K562 (cell line): ENCODE measurements around the gene ARHGEF38. TPM values are rescaled to one million over a fixed set of nuclear protein-coding genes. Genes with fewer than 3 reads are reported as not detected.

Source experiments
- ATAC-seq: fragments of 200-7000 bp; cut with Tn5 transposase; 3 replicates; pipeline ENCODE4 v1.9.1; 2020; ENCODE audit warnings: moderate library complexity
- BruUV-seq: library from RNA; stranded (reverse); fragments of 400-500 nt; replicated peaks from 2 replicates; lab custom pipeline; 2021; lab: Mats Ljungman, UMichigan
- CTCF ChIA-PET: fragments of 300-600 bp; formaldehyde crosslinking; extraction: SDS; loops from one replicate; lab custom pipeline; 2021; ENCODE audit warnings: low intra/inter-chr PET ratio; lab: Yijun Ruan, JAX
- POLR2A ChIA-PET: fragments of 300-600, 350-650 bp; sonication (Branson Sonifier 250); formaldehyde crosslinking; extraction: SDS; loops from one replicate; lab custom pipeline; 2021; ENCODE audit warnings: antibody characterized with exemption, inconsistent platforms; lab: Yijun Ruan, JAX
- DNase-seq, 4 experiments: peaks; one replicate each; pipeline versions ENCODE4 v3.0.0 to v3.0.0-alpha.2; 2011 to 2018; ENCODE audit warnings: low spot score in 3 of 4, mixed read lengths in 3 of 4; ENCODE audit errors: extremely low read depth in 1 of 4
- FAIRE-seq: peaks from 2 replicates; lab custom pipeline; 2011; peaks lifted over from hg19 to GRCh38; lab: Jason Lieb, UNC
- H2AFZ ChIP-seq: 2 replicates; pipeline ENCODE4 v1.6.0; 2011; ENCODE audit warnings: low read depth, low read length, control low read depth, inconsistent platforms
- H3K27ac ChIP-seq: fragments of 200-600 bp; 3 replicates; pipeline ENCODE4 v1.8.0; 2011; ENCODE audit warnings: low read depth, mild to moderate bottlenecking, control low read depth, inconsistent platforms, low read length, moderate library complexity, mixed read lengths; ENCODE audit errors: extremely low read depth
- H3K27me3 ChIP-seq, 2 experiments: fragments of 300-600 bp in 1 of 2; 2 replicates in 1 of 2; 3 replicates in 1 of 2; pipeline versions ENCODE4 v1.6.0 to v1.8.0; 2011; ENCODE audit warnings: inconsistent platforms in 2 of 2, low read length in 2 of 2, mild to moderate bottlenecking in 1 of 2, mixed read lengths in 1 of 2, moderate library complexity in 1 of 2; ENCODE audit not compliant: control insufficient read depth in 2 of 2, insufficient read depth in 2 of 2
- H3K36me3 ChIP-seq: fragments of 300-600 bp; 3 replicates; pipeline ENCODE4 v1.8.0; 2011; ENCODE audit warnings: mild to moderate bottlenecking, low read length, inconsistent platforms; ENCODE audit not compliant: control insufficient read depth, insufficient read depth
- H3K4me1 ChIP-seq, 2 experiments: fragments of 200-600 bp in 1 of 2; replicated peaks in 1 of 2; 2 replicates in 1 of 2; 3 replicates in 1 of 2; pipeline versions ENCODE4 v1.5.1 to v1.8.0; 2011; ENCODE audit warnings: inconsistent platforms in 2 of 2, low read length in 2 of 2, mild to moderate bottlenecking in 1 of 2, mixed read lengths in 1 of 2, moderate library complexity in 1 of 2; ENCODE audit not compliant: control insufficient read depth in 2 of 2, insufficient read depth in 2 of 2
- H3K4me2 ChIP-seq: 2 replicates; pipeline ENCODE4 v1.6.1; 2011; ENCODE audit warnings: low read length, control low read depth, inconsistent platforms, mixed read lengths; ENCODE audit not compliant: insufficient read depth
- H3K4me3 ChIP-seq: fragments of 200-600 bp; sonication (generic), shearing (Covaris generic); 2 replicates; pipeline ENCODE4 v1.5.1; 2016; ENCODE audit warnings: control low read depth, inconsistent platforms
- H3K79me2 ChIP-seq: fragments of 200-600 bp; 3 replicates; pipeline ENCODE4 v1.8.0; 2011; ENCODE audit warnings: low read length, inconsistent platforms; ENCODE audit not compliant: control insufficient read depth, insufficient read depth
- H3K9ac ChIP-seq, 2 experiments: 2 replicates each; pipeline versions ENCODE4 v1.6.0 to v1.6.1; 2011; ENCODE audit warnings: low read depth in 2 of 2, low read length in 2 of 2, control low read depth in 1 of 2, inconsistent platforms in 1 of 2, mild to moderate bottlenecking in 1 of 2, mixed read lengths in 1 of 2; ENCODE audit not compliant: insufficient read depth in 1 of 2
- H3K9me1 ChIP-seq: one replicate; pipeline ENCODE4 v1.6.0; 2011; ENCODE audit warnings: inconsistent platforms, mild to moderate bottlenecking, low read length, moderate library complexity; ENCODE audit not compliant: control insufficient read depth, insufficient read depth
- H3K9me3 ChIP-seq: replicated peaks from 2 replicates; pipeline ENCODE4 v1.5.1; 2011; ENCODE audit warnings: low read depth, low read length, inconsistent platforms; ENCODE audit not compliant: control insufficient read depth, insufficient read depth
- H4K20me1 ChIP-seq: replicated peaks from 2 replicates; pipeline ENCODE4 v1.6.1; 2011; ENCODE audit warnings: low read length, inconsistent platforms, mixed read lengths; ENCODE audit not compliant: control insufficient read depth, insufficient read depth
- BHLHE40 ChIP-seq: IDR thresholded peaks from 2 replicates; pipeline ENCODE4 v1.6.1; 2011; ENCODE audit warnings: low read length, improper control_type of control experiment
- CLOCK ChIP-seq: fragments of 250-450 bp; sonication (Bioruptor Pico); IDR thresholded peaks from 2 replicates; pipeline ENCODE4 v1.4.0; 2020; ENCODE audit warnings: mild to moderate bottlenecking, moderate library complexity, borderline replicate concordance
- ELF2 ChIP-seq: fragments of 250-450 bp; sonication (Bioruptor Pico); IDR thresholded peaks from 2 replicates; pipeline ENCODE4 v1.5.0; 2021; ENCODE audit warnings: mild to moderate bottlenecking
- ETV5 ChIP-seq: sonication (generic); formaldehyde crosslinking; IDR thresholded peaks from 2 replicates; pipeline ENCODE4 v1.4.0; 2020; ENCODE audit warnings: low read depth, mild to moderate bottlenecking, missing genetic modification reagents
- EWSR1 ChIP-seq: fragments of 450-650 bp; IDR thresholded peaks from 2 replicates; pipeline ENCODE4 v1.6.1; 2018; ENCODE audit warnings: borderline replicate concordance, mild to moderate bottlenecking, low read depth, moderate library complexity; ENCODE audit not compliant: partially characterized antibody
- FOXK1 ChIP-seq: sonication (generic); formaldehyde crosslinking; IDR thresholded peaks from 2 replicates; pipeline ENCODE4 v1.8.0; 2022; ENCODE audit warnings: missing genetic modification reagents, mild to moderate bottlenecking, borderline replicate concordance
- MXI1 ChIP-seq: IDR thresholded peaks from 2 replicates; pipeline ENCODE4 v1.6.1; 2011; ENCODE audit warnings: low read depth, mild to moderate bottlenecking, improper control_type of control experiment, low read length
- PCBP1 ChIP-seq: fragments of 200-400 bp; formaldehyde crosslinking; IDR thresholded peaks from 2 replicates; pipeline ENCODE4 v1.6.1; 2018; ENCODE audit warnings: mild to moderate bottlenecking, low read depth, low read length; ENCODE audit not compliant: poor library complexity, severe bottlenecking
- RBM17 ChIP-seq: fragments of 200-400 bp; formaldehyde crosslinking; IDR thresholded peaks from 2 replicates; pipeline ENCODE4 v1.6.1; 2017; ENCODE audit warnings: low read depth, mild to moderate bottlenecking, low read length, borderline replicate concordance
- RCOR1 ChIP-seq, 2 experiments: IDR thresholded peaks; 2 replicates each; pipeline ENCODE4 v1.6.1; 2012; ENCODE audit warnings: low read depth in 2 of 2, low read length in 2 of 2, borderline replicate concordance in 1 of 2, improper control_type of control experiment in 1 of 2
- SETDB1 ChIP-seq: IDR thresholded peaks from one replicate; pipeline ENCODE4 v1.6.1; 2012; ENCODE audit warnings: low read length, control low read depth, inconsistent platforms
- SREBF1 ChIP-seq: fragments of 150-350 bp; IDR thresholded peaks from 2 replicates; pipeline ENCODE4 v1.6.1; 2014; ENCODE audit warnings: antibody characterized with exemption, low read depth, low read length, borderline replicate concordance
- ZNF3 ChIP-seq: fragments of 250-450 bp; sonication (Bioruptor Pico); IDR thresholded peaks from 2 replicates; pipeline ENCODE4 v1.5.0; 2021; ENCODE audit warnings: mild to moderate bottlenecking, moderate library complexity
- ZNF717 ChIP-seq: fragments of 250-450 bp; sonication (Bioruptor Pico); IDR thresholded peaks from 2 replicates; pipeline ENCODE4 v1.5.0; 2021
- WGBS: fragments of 100-300 bp; shearing (Covaris generic); methylation state at CpG from one replicate; pipeline ENCODE4 v1.1.6; 2016; ENCODE audit warnings: low coverage, mixed read lengths; ENCODE audit not compliant: insufficient coverage; ENCODE audit errors: missing lambda C conversion rate; 5-methylcytosine and 5-hydroxymethylcytosine counted together
- in situ Hi-C: fragments of 300-500 bp; cut with MboI; formaldehyde crosslinking; loops from 4 replicates; pipeline ENCODE4 v1.15.0; 2018; ENCODE audit warnings: inconsistent platforms, mixed read lengths
- intact Hi-C: fragments of 100-400 bp; cut with micrococcal nuclease; formaldehyde crosslinking; loops from 2 replicates; pipeline ENCODE4 v1.14.2; 2022
- polyA plus RNA-seq, 8 experiments: library from polyadenylated mRNA; depleted of rRNA in 4 of 8; stranded (reverse) in 5 of 8; unstranded in 3 of 8; fragments of >200 nt; fragmentation: Nextera tagmentation in 2 of 8; fragmentation: Illumina TruSeq in 1 of 8; extraction: Ambion mirVana in 2 of 8; extraction: Trizol in 1 of 8; gene quantifications; 2 replicates each; pipeline versions ENCODE4 v1.2.1 to v1.2.3, GENCODE V29; 2011 to 2014; ENCODE audit warnings: inconsistent platforms in 1 of 8, missing spikeins in 1 of 8
- total RNA-seq, 7 experiments: library from RNA; depleted of rRNA in 6 of 7; stranded (reverse); fragments of >200 nt in 6 of 7; fragmentation: Illumina TruSeq in 2 of 7; extraction: Trizol in 2 of 7; gene quantifications; 2 replicates each; pipeline versions ENCODE4 v1.2.1 to v1.2.3, GENCODE V29; 2011 to 2021; ENCODE audit warnings: low replicate concordance in 1 of 7
- TF ChIP-seq, protein P1 (sequence below): fragments of 450-650 bp; conservative IDR thresholded peaks from 2 replicates; pipeline ENCODE4 v1.6.1; 2016; ENCODE audit warnings: missing genetic modification characterization, low read depth, mild to moderate bottlenecking, control low read depth, missing compliant biosample characterization

The ARHGEF38 gene
- total and polyA plus RNA-seq, 9 of the 15 experiments (the other 6 are each of a cell fraction or from before 2014, with no cell fraction given), result 0.17 TPM; not detected in 8

DNA sequence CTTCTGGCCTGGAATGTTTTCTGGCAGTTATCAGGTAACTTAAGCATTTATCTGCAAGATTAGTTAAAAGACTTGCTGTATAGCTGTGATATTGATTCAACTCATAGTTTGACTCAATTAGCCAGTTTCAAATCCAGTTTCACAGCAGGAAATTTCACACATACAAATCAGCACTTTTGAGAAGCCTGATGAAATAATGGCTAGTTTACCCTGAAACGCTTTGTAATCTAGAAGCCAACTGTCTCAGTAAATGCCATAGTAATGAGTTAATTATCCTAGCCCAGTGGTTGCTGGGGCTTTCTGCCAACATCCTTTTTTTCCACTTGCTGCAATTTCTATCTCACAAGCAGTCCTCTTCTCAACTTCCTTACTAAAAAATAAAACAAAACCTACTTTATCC, 53.1 kb downstream of the ARHGEF38 start (continued):
- TF ChIP-seq RBM17, result no peak
- TF ChIP-seq, all 486 proteins: peak for 0

- intact Hi-C loops, result no loop called here
- H4K20me1 ChIP-seq, result no peaks in the 10 kb centered on the region
- no peaks in the 10 kb centered on the region for H3K79me2 ChIP-seq
- FAIRE-seq (no peak), DNase-seq (no peak), ATAC-seq (no peak)
- H3K27me3 ChIP-seq, result no peaks in the 10 kb centered on the region
- no peak overlapping the region for H3K9ac ChIP-seq
- no peak overlapping the region for H3K4me3 ChIP-seq
- no peak overlapping the region for H2AFZ ChIP-seq
- WGBS, result 0% methylated on average over 2 of the region's 2 CpGs
- no peaks in the 10 kb centered on the region for H3K36me3 ChIP-seq
- no peaks in the 10 kb centered on the region for H3K9me1 ChIP-seq
- no peaks in the 10 kb centered on the region for H3K4me1 ChIP-seq
- BruUV-seq, result no TSS peak
- no peak overlapping the region for H3K4me2 ChIP-seq
- in situ Hi-C loops, result no loop called here
- H3K9me3 ChIP-seq, result no peaks in the 10 kb centered on the region
- TF ChIP-seq CLOCK (CRISPR knock-in tag), result no peak
- TF ChIP-seq, protein P1, sequence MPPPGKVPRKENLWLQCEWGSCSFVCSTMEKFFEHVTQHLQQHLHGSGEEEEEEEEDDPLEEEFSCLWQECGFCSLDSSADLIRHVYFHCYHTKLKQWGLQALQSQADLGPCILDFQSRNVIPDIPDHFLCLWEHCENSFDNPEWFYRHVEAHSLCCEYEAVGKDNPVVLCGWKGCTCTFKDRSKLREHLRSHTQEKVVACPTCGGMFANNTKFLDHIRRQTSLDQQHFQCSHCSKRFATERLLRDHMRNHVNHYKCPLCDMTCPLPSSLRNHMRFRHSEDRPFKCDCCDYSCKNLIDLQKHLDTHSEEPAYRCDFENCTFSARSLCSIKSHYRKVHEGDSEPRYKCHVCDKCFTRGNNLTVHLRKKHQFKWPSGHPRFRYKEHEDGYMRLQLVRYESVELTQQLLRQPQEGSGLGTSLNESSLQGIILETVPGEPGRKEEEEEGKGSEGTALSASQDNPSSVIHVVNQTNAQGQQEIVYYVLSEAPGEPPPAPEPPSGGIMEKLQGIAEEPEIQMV, result no peak
- TF ChIP-seq SETDB1, result no peak
- no peak for TF ChIP-seq PCBP1
- no peak for TF ChIP-seq ZNF717
- no peak for TF ChIP-seq FOXK1 (CRISPR knock-in tag)
- no peak for TF ChIP-seq ELF2
- no peak for TF ChIP-seq EWSR1
- TF ChIP-seq BHLHE40, result no peak
- TF ChIP-seq SREBF1, result no peak
- TF ChIP-seq MXI1, result no peak
- no peak for TF ChIP-seq ZNF3 (CRISPR knock-in tag)
- TF ChIP-seq ETV5 (CRISPR knock-in tag), result no peak
- no peak for TF ChIP-seq RCOR1 (IDR thresholded peaks at IDR 0.05; ENCODE audit: borderline replicate concordance in 1 of 2, low read depth in 2 of 2, low read length in 2 of 2)
- POLR2A ChIA-PET, result no interaction called here
- CTCF ChIA-PET, result no interaction called here
- H3K27ac ChIP-seq, result no peak overlapping the region
These were observed 55.5 kb downstream of the ARHGEF38 start for GRCh38 chr4:105607876-105608275.
